Fibroblast of skin of left quadriceps (primary cell): ENCODE measurements around the gene TDRD5.
A peak's percentile ranks its signal among the peaks of the same experiment; 100 is the strongest.

Source experiments
- DNase-seq, 2 experiments: peaks; one replicate each; pipeline ENCODE4 v3.0.0-alpha.2; 2013; ENCODE audit warnings: low read depth in 2 of 2

TDRD5 gene, protein sequence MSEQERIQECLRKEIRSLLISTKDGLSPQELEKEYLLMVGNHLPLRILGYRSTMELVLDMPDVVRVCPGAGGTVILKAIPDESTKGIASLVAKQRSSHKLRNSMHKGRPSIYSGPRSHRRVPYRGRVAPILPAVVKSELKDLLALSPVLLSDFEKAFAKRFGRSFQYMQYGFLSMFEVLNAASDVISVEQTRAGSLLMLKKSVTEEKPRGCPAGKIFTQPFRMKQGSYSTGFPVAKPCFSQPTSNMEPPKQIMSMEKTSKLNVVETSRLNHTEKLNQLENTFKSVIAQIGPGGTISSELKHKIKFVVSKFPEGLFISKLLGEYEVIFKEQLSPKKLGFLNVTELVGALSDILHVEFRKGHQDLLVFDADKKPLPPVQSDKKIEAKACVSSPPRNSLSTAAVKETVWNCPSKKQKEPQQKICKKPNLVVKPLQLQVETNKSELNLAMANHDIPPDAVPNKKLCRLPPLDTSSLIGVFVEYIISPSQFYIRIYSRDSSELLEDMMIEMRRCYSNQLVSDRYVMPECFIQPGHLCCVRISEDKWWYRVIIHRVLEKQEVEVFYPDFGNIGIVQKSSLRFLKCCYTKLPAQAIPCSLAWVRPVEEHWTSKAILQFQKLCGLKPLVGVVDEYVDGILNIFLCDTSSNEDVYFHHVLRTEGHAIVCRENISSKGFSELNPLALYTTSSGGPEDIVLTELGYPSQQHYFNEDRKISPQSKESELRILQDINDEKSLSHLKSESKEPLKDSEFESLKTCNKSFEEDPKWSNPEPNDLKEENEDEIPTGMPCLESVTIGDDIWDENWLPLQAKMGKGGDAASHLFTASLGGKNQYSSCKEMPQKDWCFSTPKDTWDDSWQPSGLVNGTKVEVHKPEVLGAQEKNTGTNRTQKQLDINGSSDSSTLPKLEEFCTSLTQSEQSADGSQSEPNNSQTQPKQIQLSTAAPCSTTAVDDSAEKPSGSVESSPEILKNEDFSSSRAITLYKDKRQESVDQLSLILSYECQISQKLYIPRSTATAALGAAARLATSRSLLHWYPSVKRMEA

DNA sequence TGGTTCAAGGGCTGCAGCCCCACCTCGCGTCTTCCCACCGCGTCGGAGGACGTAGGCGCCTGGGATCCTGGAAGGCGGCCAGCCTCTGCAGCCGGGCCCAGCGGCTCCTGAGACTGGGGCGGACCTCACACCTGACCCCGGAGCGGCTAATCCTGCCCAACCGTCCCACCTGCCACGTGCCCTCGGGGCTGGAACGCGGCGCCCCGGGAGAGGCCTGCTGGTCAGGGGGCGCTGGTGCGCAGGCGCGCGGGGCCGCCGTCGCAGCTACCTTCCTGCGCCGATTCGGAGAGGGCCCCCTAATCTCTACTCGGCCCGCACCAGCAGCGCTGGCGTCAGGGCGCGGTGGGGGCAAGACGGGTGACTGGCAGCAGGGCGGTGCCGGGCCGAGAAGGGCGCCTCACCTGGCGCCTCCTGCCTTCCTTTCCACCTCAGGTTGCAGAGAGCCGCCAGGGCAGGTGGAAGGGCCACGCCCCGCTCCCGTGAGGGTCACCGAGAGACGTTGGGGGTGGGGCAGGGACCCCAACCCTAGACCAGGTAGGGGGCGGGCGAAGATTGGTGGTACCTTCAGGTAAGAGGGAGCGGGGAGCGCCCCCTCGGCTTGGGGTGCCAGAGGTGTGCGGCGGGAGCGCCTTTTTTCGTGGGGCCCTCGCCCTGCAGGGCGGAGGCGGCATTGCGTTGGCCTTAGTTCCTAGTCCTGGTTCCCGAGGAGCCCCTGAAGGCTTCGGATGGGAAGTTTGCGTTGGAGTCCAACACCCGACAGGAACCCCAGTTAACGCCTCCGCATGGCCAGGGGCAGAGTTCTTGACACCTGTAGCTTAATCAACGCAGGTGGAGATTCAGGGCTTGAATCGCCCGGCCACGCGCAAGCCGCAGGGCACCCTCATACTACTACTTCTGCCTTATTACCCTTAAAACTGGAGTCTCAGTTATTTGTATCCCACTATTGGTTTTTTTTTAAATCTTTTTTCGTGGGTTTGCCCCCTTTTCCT, at the start of gene TDRD5:
TDRD5 (plus strand) TSS at position 241 of the 989 bp plus-strand sequence. CDS start 784 bp downstream, outside the sequence.
- no peak for DNase-seq

DNA sequence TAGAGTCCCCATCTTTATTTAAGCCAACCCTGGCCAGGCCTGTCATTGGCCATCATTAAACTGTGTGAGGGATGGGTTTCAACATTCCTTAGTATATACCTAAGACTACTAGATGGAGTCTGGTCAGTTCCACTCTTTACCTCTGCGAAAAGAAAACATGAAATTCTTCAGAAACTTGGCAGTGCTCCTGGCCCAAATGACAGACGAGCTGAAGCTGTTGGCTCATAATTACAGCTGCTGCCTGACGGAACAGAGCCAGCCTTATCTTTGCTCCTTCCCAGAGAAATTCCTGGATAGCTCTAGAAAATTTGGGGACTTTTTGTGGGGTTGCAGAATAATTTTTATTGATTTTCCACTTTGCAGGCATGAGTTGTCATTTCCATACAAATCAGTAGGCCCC, 46.3 kb upstream of the TDRD5 start:
- no peak for DNase-seq

DNA sequence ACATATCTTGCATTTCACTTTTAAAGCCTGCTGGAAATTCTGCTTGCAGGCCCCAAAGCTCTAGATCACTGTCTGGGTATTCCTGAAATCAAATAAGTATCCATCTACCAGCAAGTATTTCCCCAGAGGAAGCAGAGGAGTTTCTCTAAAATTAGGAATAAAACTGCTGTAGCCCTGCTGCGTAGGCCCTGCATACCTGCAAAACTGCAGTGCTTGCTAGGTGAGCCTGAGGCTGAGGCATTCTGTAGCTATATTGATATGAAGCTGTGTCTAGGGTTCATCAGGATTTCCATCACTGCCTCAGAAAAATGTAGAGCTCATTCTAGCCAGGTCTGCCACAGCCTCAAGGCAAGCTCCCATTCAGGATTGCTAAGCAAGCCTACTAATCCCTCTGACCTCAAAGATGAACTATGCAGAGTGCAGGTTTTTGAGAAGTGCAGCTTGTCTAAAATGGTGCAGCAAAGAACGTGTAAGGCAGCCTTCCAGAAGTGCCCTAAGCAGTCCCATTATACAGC, 44.6 kb upstream of the TDRD5 start:
- no peak for DNase-seq

DNA sequence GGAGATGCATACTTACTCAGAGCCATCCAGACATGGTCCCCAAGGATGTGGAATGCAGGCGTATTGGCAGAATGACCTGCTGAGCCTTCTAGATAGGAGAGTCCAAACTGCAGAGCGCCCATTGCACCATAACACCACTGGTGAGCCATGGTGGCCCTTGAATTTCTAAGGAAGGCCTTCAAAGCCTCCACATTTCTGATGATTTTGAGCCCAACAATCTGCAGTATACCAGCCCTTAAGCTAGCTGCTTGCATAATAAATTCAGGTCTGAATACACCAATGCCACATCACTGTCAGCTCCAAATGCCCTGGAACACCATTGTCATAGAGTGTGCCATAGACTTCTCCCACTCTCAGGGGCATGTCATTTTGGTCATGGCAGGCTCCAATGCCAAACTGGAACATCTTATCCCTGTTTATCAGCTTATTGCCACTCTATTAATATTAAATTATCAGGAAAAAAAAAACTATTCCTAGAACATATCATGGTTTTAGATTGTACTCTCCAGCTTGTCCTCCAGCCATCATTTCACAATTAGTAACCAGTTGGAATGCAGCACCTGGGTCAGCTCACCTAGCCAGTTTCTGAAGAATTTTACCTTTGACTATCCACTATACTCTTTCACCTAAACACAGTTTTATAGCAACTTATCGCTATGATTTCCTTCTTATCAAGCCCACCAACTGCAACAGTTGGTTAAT, 42.8 kb upstream of the TDRD5 start:
- DNase-seq: no peak

DNA sequence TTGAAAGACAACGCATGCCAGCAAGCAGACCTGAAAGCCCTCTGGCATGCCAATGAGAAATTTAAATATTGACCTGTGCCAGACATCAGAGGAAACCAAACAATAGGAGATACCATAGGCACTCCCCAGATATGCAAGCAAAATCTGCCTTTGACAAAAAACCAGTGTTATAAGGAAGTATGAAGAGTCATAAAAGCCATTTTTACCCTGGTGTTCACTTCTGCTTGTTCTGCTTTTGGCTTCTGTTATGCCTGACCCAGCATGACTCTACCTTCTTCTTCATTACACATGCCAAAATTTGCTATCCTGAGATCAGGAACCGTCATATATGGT, 42.3 kb upstream of the TDRD5 start:
- no peak for DNase-seq

DNA sequence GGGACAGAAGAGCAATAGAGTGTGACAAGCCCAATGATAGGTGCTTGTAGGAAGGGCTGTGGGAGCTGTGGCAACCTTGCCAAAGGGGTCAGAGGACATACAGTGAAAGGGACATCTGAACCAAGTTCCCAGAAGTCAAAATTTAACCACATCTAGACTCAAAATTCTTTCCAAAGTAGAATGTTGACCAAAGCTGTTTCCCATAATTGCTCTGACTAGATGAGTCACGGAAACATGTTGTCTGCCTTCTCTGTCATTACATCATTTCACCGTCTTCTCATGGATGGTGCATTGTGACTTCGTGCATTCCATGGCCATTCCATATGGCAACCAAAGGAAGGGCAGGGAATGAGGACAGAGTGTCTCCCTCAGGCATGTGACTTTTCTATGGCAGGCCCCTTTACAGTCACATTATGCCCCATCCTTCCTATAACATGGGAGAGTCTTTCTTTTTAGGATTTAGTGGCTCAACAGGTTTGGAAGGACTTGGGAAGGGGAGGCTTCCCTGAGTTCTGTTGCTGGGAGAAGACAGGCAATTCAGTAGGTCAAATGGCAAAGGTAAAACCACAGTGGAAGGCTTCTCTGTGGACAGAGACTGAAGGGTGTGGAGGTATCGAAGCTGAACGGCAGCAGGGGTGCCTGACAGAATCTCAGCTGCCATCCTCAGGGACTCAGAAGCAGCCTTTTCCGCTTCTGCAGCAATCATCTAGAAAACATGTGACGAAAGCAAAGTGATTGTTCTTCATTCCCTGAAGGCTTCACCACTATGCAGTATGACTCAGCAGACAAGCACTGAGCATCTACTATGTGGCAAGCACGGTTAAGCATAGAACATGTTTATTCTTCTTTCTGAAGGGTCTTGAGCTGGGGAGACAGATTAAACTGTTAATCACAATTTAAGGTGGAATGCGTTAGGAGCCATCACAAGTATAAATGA, 40.6 kb upstream of the TDRD5 start:
- DNase-seq: peak; percentile 19 to 20

DNA sequence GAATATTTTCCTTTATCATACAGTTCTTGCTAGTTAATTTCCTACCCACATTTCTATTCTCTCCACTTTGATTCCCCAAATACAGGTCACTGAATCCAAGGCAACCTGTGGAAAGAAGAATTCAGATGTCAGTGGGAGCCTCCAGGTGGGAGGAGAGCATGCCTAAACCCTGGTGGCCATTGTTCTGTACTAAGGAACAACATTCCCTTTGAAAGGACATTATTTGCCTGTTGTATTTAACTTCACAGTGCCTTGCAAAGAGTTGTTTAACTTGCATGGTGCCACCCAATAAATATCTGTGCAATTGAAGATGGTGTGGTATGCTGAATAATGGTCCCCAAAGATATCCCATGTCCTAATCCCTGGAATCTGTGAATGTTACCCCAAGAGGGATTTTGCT, 37.2 kb upstream of the TDRD5 start:
- DNase-seq: no peak

DNA sequence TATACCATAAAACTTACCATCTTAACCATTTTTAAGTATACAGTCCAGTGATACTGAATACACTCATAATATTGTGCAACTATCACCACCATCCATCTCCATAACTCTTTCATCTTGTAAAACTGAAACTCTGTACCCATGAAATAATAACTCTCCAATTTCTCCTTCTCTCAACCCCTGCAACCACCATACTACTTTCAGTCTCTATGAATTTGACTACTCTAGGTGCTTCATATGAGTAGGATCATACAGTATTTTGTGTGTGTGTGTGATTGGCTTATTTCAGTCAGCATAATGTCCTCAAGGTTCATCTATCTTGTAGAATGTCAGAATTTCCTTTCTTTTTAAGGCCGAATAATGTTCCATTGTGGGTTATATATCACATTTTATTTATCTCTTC, 33.6 kb upstream of the TDRD5 start:
- no peak for DNase-seq

DNA sequence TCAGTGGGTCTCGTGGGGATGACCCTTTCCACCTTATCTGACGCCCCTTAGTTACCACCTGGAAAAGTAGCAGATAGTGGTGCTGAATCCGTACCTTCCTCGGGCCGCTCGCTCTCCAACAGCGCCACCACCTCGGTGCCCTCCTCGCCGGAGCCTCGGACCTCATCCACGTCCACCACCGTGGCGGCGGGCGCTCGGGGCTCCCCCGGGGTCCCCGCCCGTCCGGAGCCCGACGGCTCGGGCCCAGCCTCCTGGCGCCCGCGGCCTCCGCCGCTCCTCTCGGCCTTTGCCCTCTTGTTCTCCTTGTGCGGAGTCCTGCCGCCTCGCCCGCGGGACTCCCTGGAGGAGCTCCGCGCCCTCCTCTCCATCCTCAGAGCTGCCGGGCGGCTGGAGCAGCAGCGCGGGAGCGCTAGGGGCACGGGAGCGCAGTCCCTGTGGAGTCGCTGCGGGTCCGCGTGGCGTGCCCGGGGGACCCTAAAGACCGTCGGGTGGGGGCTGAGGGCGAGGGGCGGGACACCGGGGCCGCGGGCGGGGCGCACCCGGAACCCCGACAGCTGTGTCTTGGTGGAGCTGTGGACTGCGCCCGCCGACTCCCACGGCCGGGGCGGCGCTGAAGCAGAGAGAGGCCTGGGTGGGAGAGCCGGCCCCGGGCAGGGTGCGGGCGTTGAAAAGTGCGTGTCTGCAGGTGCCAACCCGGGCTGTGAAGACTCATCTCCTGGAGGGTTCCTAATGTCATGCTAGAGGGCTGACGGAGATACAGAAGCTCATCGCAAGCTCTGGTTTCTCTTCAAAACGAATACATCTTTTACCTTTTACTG, 15.9 kb upstream of the TDRD5 start, which contains the start of gene NPHS2:
NPHS2 (minus strand) TSS at position 452 of the 818 bp plus-strand sequence; CDS start at position 368, 84 bp downstream.
- no peak for DNase-seq

DNA sequence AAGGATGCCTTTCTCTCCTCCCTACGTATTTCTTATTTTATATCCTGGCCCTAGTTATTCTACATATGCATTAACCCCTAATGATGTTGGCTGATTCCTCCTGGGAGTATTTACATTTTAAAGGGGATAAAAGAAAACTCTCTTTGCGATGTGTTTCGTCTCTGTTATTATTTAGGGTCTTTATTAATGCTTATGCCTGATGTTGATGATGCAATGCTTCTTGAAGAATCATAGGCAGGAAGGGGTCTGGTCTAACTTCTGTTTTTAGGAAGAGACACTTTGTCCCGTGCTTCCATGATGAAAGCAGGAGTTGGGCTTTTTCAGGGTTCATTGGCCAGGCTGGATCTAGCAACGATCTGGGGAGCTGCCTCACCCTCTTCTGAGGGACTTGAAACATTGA, 15.1 kb upstream of the TDRD5 start:
- DNase-seq: no peak

DNA sequence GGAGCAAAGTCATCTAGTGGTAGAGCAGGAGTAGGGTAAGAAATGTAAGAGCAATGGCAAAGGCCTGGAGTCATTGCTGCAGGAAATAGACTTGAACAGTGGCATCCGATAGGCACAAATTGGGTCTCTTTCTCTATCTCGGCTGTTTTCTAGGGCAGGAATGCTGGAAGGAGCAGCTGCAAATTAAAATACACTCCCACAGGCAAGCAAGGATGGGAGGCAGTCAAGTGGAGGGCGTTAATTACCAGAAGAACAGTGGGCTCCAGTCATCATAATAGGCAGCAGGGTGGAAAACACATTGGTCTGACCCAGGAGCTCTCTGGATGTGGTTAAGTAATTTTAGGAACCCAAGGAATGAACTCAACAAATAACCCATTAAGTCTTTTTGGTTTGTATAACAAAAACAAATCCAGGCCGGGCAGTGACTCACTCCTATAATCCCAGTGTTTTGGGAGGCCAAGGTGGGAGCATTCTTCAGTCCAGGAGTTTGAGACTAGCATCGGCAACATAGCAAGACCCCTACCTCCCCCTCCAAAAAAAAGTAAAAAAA, 7.8 kb upstream of the TDRD5 start:
- no peak for DNase-seq

DNA sequence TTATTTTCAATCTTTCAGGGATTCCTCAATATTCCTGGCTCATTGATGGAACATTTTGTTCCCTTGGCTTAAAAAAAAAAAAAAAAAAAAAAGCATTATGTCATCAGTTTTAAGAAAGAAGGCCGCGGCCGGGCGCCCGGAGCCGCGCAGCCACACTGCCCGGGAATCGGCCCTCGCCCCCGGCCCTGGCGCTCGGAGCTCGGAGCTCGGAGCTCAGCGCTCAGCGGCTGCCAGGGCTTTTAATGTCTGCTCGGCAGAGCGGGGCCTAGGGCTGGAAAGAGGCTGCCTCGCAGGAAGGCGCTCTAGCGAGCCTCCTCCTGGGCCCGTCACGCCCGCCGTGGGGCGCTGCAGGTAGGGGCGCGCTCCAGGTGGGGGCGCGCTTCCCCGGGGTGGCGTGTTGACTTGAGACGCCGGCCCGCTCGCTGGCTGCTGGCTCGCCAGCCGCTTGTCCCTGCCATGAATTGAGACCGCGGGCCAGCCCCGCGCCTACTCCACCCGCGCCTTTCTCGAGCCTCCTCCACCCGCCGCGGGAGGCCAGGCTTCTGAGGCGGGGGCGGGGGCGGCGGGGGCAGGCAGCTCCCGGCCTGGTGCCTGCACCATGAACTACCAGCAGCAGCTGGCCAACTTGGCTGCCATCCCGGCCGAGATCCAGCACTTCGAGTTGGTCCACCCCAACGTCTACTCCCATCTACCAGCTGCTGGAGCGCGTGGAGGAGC, 5.4 kb upstream of the TDRD5 start:
- peak; percentile 1 to 5 for DNase-seq

DNA sequence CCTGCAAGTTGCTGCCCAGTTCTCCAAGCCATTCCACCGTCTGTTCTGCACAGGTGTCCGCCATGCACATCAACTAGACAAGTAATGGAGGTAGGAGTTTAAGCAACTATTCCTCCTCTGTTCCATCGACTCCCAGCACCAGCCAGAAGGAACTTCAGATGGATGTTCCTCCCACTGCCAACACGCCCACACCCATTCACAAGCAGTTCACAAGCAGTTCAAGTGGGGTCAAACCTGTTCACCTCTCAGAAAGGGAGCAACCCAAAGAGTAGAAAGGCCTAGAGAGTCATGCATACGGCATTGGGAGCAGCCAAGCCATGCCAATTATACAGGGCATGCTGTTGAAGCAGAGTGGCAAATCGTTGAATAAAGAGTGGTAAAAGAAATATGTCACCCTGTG, 4.3 kb upstream of the TDRD5 start:
- no peak for DNase-seq

DNA sequence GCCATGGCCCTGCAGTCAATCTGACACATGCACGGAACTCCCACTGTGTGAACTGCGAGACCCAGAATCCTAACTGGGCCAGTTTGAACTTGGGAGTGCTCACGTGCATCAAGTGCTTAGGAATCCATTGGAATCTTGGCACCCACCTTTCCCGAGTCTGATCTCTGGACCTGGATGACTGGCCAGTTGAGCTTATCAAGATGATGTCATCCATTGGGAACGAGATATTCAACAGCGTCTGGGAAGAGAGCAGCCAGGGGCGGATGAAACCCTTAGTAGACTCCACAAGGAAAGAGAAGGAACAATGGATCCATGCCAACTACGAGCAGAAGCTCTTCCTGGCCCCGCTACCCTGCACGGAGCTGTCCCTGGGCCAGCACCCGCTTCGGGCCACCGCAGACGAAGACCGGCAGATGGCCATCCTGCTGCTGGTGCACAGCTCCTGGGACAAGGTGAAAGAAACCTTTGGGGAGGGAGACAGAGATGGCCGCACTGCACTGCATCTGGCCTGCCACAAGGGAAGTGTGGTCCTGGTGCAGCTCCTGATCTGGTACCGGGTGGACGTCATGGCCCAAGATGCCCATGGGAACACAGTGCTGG, 3.1 kb upstream of the TDRD5 start:
- no peak for DNase-seq

DNA sequence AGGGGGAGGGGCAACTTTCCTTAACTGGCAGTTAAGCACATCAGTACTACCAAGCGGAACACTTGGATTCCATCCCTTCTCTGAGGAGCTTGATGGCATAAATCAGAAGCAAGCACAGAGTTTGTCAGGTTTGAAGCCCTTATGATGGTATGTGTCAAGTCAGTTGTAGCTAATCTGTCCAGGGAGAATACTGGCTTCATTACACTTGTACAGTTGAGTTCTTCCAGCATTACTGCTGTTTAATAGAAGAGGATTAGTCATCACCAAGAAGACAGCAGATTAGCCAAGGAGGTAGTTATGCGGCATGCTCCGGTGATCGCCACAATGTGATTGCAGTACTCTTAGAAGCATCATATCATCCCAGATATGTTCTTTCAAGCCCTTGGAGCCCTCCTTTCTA, 2.1 kb upstream of the TDRD5 start:
- no peak for DNase-seq

DNA sequence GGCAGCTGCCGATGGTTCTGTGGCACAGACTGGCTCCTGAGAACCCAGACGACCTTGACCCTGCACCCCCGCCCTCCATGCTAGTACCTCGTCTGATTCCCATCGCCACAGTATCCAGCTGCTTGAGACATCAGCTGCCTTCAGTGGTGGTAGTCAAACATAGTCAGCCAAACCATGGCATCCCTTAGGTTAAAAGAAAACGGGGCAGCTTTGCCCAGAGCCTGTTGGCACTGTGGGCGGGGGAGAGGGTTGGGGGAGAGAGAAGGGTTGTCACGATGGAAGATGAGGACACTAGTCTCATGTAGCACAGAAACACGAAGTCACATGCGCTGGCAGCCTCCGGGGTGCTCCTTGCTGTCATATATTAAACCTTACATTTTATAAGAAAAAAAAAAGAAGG, 961 bp upstream of the TDRD5 start:
- no peak for DNase-seq

DNA sequence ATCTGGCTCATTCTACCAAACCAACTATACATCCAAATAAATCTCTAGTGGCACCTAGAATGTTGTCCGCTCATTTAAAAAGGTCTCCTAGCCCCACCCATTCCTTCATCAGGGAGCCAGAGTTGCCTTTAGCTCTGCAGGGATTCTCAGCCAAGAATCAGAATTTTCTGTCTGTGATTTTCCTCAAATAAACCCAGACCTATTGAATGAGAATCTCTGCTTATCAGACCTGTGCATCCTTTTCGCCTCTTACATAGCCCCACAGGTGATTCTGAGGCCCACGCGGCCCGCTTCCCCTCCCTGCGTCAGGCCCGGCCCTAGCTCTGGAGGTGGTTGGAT, 410 bp upstream of the TDRD5 start:
- no peak for DNase-seq
